CD4-positive, alpha-beta T cell treated with Interferon gamma for 1 hour (primary cell): ENCODE measurements around the gene FAM131C.
A peak's percentile ranks its signal among the peaks of the same experiment; 100 is the strongest.
"Not testable (repeated sequence)": the region's sequence is repeated elsewhere in the genome, so short reads cannot be mapped to it uniquely, and the experiment has no call there.

Experiments used
- DNase-seq: peaks from one replicate; pipeline ENCODE4 v3.0.0-alpha.2; 2020

Gene FAM131C

DNA sequence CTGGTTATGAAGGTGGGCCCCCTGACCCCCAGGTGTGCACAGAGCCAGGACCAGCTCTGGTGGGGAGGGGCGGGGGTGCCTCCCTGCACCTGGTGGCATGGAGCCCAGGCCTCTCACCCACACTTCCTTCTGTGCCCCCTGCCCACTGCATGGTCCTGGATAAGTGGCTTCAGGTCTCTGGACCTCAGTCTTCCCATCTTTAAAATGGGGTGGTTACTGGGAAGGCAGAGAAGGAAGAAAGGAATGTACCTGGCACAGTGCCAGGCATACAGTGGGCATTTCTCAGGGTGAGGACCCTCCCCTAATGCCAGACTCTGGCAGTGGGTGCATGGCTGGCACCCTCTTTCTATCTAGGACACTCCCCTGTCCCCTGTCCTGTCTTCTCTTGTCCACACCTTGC, 44.2 kb downstream of the FAM131C start:
- no peak for DNase-seq

DNA sequence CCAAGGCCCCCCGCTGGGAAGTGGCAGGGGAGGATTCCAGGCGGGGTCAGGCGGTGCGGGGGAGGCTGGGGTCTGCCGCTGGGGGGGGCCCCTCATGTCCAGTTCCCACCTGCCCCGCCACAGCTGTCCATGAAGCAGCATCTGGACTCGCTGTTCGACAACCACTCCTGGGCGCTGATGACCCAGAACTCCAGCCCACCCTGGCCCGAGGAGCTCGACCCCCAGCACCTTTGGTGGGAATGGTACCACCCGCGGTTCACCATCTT, 44.5 kb downstream of the FAM131C start:
- DNase-seq = not testable (repeated sequence)

DNA sequence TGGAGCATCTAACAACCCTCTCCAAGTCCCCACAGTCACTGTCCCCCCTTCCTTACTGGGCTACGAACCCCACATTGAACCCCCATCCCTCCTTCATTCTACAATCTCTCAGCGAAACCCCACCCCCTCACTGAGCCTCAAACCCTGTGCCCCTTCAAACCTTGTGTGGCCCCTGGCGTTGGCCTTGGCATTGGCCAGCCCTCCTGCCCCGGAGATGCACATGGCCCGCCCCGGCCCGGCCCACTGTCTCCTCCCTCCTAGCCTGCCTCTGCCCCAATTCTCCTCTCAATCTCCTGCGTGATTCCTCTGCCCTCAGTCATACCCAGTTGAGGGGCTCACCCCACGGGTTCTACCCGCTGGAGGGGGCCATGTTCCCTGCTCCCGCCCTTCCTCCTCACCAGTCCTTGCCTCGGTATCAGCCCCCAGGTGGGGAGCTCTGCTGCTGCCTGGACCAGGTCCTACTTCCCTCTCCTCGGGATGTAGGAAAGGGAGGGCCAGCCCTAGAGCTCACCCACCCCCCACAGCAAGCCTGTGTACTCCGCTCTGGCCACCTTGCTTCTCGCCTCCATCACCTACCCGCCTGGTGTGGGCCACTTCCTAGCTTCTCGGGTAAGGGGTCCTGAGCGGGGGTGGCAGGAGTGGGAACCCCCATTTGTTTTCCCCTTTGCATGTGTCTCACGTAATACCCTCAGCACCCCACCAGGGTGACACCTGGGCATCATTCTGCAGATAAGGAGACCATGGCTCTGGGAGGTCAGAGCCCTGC, 45.0 kb downstream of the FAM131C start:
- no peak for DNase-seq

DNA sequence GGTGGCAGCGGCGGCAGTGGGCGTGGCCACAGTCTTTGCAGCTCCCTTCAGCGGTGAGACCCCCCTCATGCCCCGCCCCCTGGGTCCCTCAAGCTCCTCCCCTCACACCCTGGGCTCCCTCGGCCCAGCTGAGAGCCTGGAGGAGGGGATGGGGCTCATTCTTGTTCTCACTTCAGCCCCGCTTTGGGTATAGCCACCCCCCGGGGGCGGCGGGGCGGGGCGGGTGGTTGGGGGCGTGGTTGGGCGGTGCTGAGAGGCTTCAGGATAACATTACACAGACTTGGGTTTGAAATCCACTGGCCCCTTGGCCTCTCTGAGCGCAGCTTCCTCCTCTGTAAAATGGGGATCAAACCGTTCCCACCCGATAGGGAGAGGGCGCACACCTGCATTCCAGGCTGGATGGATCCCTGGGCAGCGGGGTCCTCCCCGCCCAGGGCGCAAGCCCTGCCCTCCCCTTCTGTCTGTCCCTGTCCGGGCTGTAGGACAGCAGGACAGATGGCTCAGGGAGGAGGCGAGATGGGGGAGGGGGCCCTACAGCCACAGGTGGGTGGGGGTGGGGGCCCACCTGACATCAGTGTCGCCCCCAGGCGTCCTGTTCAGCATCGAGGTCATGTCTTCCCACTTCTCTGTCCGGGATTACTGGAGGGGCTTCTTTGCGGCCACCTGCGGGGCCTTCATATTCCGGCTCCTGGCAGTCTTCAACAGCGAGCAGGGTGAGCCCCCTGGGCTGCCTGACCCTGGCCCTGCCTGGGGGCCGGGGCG, 46.5 kb downstream of the FAM131C start:
- DNase-seq = peak; percentile 10

DNA sequence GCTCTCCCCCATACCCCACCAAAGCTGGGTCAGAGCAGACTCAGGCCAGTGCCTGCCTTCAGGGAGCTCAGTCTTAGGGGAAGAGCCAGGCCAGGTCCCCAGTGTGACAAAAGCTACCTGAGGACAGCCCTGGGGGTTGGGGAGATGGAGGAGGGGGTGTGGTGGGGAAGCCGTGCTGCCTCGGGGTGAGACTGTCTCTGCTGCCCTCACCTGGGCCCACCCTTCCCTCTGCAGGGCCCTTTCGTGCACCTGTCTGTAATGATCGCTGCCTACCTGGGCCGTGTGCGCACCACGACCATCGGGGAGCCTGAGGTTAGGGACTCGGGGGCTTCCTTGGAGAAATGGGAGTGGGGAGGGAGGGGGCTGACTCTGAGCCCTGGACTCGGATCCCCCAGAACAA, 47.1 kb downstream of the FAM131C start:
- not testable (repeated sequence) for DNase-seq

DNA sequence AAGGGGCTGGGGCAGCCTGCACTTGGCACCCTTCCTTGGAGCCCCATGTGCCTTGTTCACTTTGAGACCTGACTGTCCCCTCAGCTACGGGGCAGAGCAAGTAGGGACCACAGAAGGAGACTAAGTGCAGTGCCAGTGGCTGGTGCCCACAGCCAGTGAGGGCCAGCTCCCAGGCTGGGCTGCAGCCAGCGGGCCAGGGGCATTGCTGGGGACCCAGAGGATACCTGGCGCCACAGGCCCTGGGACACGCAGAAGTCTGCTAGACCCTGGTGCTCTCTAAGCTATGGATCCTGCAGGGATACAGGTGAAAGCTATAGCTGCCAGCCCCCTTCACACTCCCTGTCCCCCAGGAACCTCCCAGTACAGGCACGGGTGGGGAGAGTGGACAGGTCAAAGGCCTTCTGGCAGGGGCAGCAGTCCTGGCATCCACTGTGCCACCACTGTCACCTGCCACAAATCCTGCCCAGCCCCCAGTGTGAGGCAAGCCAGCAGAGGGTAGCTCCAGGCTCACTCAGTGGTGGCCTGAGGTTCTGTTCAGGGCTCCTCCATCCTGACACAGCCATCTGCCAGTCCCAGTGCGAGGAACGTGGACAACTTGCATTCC, 50.3 kb downstream of the FAM131C start:
- DNase-seq = no peak

DNA sequence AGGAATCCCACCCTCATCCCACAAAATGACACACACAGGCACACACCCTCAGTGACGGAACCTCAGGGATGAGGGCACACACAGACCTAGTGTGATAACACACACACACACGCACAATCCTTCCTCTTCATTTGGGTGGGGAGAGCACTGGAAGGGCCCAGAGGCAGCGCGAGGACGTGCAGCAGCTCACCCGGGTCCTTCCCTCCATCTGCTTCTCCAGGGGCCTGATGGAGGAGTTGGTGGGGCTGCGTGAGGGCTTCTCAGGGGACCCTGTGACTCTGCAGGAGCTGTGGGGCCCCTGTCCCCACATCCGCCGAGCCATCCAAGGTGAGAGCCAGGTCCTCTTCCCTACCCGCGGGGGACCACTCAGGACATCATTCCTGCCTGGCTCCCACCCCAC, 51.1 kb downstream of the FAM131C start:
- no peak for DNase-seq

DNA sequence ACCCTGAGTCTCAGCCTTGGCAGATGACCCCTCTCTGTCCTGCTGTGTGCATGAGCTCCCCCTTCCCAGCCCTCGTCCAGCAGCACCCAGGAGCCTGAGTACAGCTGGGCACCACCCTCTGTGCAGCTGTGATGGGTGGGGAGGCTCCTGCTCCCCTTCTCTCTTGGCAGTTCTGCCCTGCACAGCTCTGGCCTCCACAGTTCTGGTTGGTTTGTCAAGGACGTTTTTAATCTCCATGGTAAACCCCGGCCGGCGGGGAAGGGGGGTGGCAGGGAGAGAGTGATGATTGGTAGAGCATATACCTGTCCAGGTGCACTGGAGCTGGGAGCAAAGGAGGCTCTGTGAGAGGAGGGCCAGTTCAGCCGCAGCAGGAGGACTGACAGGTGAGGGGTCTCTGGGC, 51.8 kb downstream of the FAM131C start, which contains the start of gene CLCNKA:
CLCNKA (plus strand) TSS at position 356 of the 400 bp plus-strand sequence. CDS start 584 bp downstream, outside the sequence.
- DNase-seq = no peak

DNA sequence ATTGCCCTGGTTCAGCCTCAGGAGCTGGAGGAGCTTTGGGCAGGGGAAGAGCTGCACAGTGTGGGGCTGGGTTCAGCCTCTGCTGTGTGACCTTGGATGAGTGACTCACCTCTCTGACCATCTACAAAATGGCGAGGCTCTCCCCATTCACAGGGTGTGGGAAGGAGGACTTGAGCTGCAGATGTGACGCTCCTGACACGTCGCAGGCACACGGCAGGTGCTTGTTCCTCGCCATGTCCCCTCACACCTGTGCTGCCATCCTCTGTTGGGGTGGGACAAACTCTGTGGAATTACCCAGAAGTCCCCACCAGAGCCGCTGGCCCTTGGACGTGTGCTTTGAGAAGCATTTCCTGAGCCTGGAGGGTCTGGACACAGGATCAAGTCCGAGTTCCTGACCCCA, 52.6 kb downstream of the FAM131C start:
- DNase-seq = not testable (repeated sequence)

DNA sequence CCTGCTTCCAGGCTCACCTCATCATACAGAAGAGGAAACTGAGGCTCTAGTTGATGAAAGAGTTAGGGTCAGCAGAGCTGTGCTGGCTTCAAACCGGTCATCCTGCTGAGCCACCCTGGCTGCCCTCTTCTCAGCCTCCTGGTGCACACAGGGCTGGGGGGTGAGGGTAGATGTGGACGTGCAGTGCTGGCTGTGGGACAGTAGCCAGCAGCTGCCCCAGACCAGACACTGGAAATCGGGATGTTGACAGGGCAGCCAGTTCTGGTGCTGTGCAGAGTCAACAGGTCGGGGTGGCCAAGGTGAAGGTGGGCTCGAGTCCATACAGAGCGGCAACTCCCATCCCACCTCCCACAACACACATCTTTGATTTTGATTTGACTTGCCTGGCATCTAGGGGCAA, 53.1 kb downstream of the FAM131C start:
- DNase-seq = no peak

DNA sequence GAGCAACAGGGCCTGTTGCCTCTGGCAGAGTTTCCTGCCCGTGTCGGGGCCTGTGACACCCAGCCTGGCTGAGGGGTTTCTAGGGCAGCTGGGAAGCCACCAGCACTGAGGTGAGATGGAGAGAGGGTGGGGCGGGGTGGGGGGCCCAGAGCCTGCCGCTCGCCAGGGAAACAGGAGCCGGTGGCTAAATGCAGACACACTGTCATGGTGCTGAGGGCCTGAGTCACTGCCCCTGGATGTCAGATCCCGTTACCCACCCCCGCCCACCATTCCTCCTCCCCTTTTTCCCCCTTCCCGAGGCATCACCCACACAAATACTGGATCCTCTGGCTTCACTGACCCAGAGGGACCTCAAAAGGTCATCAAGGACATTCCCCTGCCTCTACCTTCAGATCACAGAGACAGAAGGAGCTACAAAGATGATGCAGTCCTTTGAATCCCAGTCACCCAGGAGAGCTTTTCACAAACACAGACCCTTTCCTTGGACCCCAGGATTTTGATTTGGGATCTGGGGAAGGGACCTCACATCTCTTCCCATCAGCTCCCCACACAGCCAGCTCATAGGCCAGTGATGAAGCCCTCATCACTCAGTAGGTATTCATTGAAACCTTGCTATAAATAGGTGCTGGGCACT, 53.7 kb downstream of the FAM131C start:
- no peak for DNase-seq

DNA sequence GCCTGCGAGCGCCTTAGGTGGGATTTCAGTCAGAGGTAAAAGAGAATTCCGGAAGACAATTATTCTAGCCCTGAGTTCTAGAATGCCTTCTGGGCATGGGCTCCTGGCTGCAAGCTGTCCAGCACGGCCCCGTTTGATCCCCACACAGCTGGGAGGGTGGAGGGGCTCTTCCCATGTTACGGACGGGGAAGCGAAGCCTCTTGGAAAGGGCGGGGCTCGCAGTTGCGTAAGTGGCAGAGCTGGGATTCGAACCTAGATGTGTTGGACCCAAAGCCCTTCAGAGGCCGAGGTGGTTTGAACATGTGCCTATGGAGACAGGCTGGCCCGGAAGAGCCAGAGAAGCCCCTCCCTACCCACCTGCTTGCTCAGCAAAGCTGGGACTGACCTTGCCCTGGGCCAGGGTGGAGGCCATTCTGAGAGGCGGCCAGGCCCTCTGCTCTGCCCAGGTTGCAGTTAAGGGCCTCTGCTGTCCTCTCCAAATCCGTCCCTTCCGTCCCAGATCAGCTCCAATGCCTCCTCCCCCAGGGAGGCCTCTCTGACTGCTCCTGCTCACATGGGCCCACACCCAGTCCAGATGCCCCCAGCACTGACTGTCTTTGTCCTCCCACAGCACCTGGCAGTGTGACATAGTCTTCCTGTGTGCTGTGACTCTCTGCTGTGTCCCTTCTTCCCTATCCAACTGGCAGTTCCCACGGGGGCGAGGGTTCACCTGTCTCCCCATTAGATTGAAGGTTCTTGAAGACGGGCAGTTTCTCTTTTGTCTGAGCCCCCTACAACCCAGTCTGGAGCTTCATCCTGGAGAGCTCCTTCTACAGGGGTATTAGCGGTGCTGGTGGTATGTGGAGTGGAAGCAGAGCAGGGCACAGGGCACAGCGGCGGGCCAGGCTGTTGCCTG, 54.5 kb downstream of the FAM131C start:
- no peak for DNase-seq

DNA sequence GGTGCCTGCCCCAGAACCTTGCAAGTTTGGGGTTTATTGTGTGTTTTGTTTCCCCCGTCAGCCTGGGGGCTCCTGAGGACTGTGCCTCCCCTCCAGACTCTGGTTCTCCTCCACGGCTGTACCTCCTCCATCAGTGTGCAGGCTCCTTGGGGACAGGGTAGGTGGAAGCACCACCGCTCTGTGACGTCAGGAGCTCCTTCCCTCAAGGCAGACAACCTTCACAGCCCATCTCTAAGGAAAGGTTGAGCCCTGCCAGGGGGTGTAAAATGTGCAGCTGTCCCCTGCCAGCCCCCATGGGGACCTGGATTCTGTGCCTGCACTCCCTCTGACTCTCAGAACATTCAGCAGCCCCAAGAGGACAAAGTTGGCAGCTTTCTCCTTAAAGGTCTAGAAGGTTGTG, 55.1 kb downstream of the FAM131C start:
- no peak for DNase-seq

DNA sequence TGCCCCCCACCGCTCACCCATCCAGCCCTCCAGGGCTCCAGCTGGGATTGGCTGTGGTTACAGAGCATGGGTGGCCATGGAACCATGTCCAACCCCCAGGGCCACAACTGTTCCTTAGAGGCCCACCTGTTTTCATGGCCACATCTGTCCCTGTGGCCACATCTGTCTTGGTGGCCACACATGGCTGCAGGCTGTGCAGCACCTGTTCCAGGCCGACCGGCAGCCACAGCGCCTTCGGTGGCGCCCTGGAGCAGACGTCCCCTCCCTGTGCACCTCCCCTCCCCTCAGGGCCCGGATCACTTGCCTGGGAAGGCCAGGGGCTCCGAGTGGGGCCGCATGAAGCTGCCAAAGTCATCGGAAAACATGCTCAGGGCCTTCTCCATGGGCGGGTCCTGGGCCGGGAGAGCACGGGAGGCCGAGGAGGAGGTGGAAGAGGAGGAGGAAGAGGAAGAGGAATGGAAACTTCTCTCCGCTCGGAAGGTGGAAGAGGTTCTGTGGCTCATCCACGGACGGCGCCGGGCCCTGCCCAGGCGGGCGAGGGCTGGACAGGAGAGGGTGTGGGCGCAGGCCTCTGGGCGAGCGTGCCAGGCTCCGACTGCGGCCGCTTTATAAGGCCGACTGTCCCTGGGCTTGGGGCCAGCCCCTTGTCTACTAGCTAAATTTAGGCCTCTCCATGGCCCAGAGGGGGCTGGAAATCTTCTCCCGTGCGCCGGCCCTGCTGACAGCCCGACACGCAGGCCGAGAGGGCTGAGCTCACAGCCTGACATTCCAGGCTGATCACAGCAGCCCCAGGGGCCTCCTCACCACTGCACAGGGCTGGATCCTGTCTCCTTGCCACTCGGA, 55.8 kb downstream of the FAM131C start, which contains the start of gene HSPB7:
HSPB7 (minus strand) TSS at position 583 of the 843 bp plus-strand sequence; CDS start at position 503, 80 bp downstream.
- DNase-seq = no peak

DNA sequence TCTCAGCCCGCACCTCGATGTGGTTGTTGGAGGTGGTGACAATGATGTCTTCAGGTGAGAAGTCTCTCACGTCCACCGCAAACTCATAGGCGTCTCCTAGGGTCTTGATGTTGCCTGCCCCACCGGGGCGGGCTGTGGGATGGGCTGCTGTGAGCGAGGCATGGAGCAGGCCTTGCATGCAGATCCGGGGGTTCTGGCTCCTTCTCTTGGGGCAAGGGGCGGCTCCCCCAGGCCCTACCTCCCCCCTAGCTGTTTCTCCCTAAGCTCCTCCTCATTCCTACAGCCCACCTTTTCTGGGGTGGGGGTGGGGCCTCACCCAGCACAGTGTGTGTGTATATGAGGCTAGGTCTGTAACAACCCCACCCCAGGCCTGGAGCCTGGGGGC, 56.4 kb downstream of the FAM131C start:
- no peak for DNase-seq

DNA sequence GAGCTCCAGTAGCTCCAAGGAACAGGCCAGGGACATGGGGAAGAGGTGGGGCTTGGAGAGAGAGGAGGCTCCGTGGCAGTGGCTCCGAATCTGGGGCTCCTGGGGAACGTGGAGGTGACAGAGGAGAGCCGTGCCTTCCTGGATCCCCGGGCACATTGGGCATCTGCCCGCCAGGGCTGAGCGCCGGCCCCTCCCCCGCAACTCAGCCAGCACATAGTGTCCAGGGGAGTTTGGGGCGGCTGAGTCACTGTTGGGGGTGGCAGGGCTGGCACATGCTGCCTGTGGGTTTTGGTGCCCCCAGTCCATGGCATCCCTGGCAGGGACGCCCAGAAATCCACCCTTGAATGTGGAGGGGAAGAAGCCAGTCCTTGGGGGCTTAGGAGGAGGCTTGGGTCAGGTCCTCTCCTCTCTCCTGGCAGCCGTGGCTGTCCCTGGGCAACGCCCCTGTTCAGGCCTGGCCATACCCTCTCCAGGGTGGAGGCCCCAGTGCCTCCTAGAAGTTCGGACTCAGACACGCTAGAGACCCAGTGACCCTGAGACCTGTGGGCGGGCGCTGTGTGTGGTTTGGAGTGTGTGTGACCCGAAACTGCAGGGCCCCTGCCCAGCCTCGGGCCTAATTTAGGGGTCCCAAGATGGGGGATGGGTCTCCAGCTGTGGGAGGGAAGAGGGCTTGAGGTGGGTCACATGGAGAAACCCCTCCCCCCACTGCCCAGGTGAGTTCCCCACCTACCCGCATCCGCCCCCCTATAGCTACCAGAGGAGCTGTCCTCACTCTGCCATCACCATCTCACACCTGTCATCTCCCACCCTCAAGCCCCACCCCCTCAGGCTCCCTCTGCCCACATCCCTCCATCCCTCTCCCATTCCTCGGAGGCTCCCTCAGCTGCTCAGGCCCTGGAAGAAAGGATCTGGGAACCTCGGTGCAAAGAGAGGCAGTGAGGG, 57.2 kb downstream of the FAM131C start:
- no peak for DNase-seq

DNA sequence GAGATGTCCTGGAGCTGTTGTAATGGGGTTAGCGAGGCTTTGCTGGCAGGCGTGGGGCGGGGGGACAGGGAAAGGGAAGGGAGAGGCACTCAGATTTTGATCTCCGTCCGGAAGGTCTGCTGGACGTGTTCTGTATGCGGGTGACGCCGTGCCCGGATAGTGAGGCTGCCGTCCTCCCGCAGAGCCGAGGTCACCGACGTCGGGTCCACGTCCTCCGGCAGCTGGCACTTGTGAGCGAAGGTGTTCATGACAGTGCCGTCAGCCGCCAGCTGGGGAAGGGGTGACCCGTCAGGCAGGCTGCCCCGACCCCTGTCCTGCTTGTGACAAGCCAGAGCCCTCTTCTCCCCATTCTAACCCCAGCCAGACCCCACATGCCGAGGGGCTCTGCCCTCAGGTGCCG, 58.0 kb downstream of the FAM131C start:
- no peak for DNase-seq

DNA sequence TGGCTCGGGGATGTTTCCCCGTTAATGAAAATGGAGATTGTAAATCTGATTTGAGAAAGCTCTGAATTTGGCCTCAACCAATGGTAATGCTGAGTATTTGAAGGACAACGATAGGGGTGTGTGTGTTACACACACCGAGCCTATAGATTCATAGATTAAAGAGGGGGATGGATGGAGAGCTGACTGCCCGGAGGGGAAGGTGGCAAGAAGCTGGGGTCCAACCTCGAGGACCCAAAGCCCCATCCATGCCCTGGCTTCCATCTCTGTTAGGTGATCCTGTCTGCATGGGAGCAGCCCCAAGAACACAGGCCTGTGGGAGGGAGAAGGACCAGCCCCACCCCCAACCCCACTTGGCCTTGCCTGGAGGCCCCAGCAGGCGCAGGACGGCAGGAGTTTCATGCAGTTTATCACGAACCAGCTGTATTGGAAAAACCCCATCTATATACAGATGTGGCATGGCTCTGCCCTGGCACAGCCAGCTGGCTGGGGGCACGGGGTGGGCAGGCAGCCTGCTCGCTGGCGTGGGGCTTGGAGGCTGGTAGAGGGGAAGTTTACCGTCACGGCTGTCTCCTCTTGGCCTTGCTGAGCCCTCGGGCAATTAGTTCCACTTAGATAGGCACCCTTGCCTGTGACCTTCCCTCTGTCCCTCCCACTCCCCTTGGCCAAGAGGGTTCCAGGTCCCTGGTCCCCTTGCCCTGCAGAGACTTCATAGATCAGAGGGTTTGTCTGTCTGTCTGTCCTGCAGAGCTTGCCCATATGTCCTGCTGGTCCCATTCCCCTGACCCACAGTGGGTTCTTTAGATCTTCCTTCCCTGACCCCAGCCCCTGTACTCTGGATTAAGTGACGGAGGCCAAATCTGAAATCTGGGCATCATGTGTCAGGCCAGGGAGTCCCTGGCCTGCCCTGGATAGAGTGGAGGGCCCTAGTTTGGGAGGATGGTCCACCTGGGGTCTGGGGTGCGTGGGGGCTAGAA, 58.7 kb downstream of the FAM131C start:
- no peak for DNase-seq

DNA sequence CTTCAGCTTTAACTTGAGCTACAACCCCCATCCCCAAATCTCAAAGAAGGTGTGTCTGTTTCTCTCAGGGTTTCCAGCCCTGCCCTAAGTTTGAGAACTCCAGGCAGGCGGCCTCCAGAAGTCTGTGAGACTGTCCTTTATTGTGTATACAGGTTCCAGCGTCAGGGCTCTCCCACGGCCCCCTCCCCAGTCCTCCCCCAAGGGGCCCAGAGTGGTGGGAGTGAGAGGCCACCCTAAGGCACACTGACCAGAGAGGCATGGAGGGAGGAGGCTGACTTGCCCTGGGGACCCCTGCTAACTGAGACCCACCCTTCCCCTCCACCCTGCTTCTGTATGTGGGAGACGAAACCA, 59.6 kb downstream of the FAM131C start:
- no peak for DNase-seq
